ENCODE results near the gene NOL7.

NOL7 gene

DNA sequence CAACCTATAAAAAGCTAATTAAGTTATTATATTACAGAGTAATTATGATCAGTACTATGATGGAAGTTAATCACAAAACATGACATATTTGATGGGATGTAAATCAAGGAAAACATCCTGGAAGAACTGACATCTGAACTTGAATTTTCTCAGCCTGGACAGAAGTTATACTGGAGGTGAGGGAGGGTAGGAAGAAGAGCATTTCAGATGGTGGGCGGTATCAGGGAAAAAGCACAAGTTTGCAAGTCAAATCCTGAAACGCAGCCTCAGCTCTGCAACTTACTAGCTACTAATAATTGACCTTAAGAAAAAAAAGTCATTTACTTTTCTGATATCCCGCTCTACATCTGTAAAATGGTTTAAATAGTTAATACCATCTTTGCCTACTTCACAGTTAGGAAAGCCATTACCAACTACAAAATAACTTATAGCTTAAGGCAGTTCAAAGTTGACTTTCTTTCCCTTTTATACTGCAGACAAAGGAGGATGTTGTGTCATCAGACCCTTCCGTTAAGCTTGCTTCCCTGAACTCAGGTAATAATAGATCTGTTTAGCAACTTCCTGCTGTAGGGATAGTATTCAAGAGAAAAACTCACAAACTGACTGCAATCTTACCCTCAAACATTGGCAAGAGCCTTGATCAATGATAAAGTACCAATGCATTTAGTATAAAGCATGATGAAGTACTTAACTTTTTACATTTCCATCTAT, 21.0 kb downstream of the NOL7 start:
- TF ChIP-seq EGR1 (IDR thresholded peaks at IDR 0.05) (no peak), FOXM1 (IDR thresholded peaks at IDR 0.05; ENCODE audit: borderline replicate concordance, low read depth) (no peak), RAD21 (IDR thresholded peaks at IDR 0.05; ENCODE audit: low read depth) (no peak), EP300 (IDR thresholded peaks at IDR 0.05; ENCODE audit: borderline replicate concordance) (no peak)
- TF ChIP-seq, protein P1, sequence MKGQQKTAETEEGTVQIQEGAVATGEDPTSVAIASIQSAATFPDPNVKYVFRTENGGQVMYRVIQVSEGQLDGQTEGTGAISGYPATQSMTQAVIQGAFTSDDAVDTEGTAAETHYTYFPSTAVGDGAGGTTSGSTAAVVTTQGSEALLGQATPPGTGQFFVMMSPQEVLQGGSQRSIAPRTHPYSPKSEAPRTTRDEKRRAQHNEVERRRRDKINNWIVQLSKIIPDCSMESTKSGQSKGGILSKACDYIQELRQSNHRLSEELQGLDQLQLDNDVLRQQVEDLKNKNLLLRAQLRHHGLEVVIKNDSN (IDR thresholded peaks at IDR 0.05), result no peak
- TF ChIP-seq, protein P2, sequence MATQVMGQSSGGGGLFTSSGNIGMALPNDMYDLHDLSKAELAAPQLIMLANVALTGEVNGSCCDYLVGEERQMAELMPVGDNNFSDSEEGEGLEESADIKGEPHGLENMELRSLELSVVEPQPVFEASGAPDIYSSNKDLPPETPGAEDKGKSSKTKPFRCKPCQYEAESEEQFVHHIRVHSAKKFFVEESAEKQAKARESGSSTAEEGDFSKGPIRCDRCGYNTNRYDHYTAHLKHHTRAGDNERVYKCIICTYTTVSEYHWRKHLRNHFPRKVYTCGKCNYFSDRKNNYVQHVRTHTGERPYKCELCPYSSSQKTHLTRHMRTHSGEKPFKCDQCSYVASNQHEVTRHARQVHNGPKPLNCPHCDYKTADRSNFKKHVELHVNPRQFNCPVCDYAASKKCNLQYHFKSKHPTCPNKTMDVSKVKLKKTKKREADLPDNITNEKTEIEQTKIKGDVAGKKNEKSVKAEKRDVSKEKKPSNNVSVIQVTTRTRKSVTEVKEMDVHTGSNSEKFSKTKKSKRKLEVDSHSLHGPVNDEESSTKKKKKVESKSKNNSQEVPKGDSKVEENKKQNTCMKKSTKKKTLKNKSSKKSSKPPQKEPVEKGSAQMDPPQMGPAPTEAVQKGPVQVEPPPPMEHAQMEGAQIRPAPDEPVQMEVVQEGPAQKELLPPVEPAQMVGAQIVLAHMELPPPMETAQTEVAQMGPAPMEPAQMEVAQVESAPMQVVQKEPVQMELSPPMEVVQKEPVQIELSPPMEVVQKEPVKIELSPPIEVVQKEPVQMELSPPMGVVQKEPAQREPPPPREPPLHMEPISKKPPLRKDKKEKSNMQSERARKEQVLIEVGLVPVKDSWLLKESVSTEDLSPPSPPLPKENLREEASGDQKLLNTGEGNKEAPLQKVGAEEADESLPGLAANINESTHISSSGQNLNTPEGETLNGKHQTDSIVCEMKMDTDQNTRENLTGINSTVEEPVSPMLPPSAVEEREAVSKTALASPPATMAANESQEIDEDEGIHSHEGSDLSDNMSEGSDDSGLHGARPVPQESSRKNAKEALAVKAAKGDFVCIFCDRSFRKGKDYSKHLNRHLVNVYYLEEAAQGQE (IDR thresholded peaks at IDR 0.05; ENCODE audit: low read depth), result no peak

DNA sequence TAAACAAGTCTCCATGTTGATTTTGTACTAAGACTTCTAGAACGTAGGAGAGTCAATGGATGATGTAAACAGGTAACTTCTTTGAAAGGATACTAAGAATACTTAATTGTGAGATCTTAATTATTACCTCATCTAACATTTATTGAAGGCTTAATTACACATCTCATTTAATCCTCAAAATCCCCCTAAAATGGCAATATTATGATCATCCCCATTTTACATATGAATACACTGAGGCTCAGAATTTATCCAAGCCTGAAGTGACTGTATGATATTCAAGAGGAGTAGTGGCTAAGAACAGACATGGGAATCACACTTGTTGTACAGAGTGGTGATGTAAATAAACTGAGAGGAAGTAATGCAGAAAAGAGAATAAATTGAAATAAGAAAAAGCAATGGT, 22.9 kb downstream of the NOL7 start:
- TF ChIP-seq NFIC (IDR thresholded peaks at IDR 0.05), result no peak
- TF ChIP-seq, protein P2 (IDR thresholded peaks at IDR 0.05; ENCODE audit: low read depth), result no peak
- TF ChIP-seq FOXM1 (IDR thresholded peaks at IDR 0.05; ENCODE audit: borderline replicate concordance, low read depth), result no peak
- no peak for TF ChIP-seq TEAD4 (IDR thresholded peaks at IDR 0.05)
- no peak for TF ChIP-seq ZBTB7A (IDR thresholded peaks at IDR 0.05; ENCODE audit: low read depth)
- TF ChIP-seq, protein P3, sequence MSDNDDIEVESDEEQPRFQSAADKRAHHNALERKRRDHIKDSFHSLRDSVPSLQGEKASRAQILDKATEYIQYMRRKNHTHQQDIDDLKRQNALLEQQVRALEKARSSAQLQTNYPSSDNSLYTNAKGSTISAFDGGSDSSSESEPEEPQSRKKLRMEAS (IDR thresholded peaks at IDR 0.05), result no peak
- TF ChIP-seq, protein P1 (IDR thresholded peaks at IDR 0.05), result no peak
- no peak for TF ChIP-seq EGR1 (IDR thresholded peaks at IDR 0.05)
- TF ChIP-seq EP300 (IDR thresholded peaks at IDR 0.05; ENCODE audit: borderline replicate concordance), result no peak
- TF ChIP-seq CEBPB (IDR thresholded peaks at IDR 0.05), result no peak
- no peak for TF ChIP-seq YY1 (IDR thresholded peaks at IDR 0.05; ENCODE audit: low read depth)
- no peak for TF ChIP-seq CREB1 (IDR thresholded peaks at IDR 0.05; ENCODE audit: low read depth)
- no peak for TF ChIP-seq RAD21 (IDR thresholded peaks at IDR 0.05; ENCODE audit: low read depth)
- TF ChIP-seq TCF12 (IDR thresholded peaks at IDR 0.05; ENCODE audit: low read depth), result no peak

DNA sequence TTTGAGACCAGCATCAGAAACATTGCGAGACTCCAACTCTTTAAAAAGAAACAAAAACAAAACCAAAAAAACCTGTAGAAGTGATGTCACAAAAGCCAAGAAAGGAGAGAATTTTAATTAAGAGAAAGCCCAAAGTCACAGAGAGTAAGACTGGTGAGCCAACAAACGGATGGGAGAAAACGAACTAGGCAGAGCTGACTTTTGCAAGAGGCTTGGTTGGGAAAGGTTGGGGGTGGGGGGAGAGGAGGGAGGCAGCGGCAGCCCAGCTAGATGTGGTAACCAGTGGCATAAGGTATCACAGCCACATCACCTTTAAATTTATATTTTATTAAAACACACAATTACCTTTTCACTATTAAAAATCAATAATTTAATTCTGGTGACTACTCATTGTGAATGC, 23.5 kb downstream of the NOL7 start:
- TF ChIP-seq RAD21 (IDR thresholded peaks at IDR 0.05; ENCODE audit: low read depth) (no peak), TEAD4 (IDR thresholded peaks at IDR 0.05) (no peak), NFIC (IDR thresholded peaks at IDR 0.05) (no peak), CREB1 (IDR thresholded peaks at IDR 0.05; ENCODE audit: low read depth) (no peak), YY1 (IDR thresholded peaks at IDR 0.05; ENCODE audit: low read depth) (no peak), FOXM1 (IDR thresholded peaks at IDR 0.05; ENCODE audit: borderline replicate concordance, low read depth) (no peak), TAF1 (IDR thresholded peaks at IDR 0.05; ENCODE audit: low read depth) (no peak), ZBTB7A (IDR thresholded peaks at IDR 0.05; ENCODE audit: low read depth) (no peak), TCF12 (IDR thresholded peaks at IDR 0.05; ENCODE audit: low read depth) (no peak), EP300 (IDR thresholded peaks at IDR 0.05; ENCODE audit: borderline replicate concordance) (no peak), EGR1 (IDR thresholded peaks at IDR 0.05) (no peak), CEBPB (IDR thresholded peaks at IDR 0.05) (no peak)
- TF ChIP-seq, protein P2 (IDR thresholded peaks at IDR 0.05; ENCODE audit: low read depth), result no peak
- TF ChIP-seq, protein P3 (IDR thresholded peaks at IDR 0.05), result no peak
- TF ChIP-seq, protein P1 (IDR thresholded peaks at IDR 0.05), result no peak

DNA sequence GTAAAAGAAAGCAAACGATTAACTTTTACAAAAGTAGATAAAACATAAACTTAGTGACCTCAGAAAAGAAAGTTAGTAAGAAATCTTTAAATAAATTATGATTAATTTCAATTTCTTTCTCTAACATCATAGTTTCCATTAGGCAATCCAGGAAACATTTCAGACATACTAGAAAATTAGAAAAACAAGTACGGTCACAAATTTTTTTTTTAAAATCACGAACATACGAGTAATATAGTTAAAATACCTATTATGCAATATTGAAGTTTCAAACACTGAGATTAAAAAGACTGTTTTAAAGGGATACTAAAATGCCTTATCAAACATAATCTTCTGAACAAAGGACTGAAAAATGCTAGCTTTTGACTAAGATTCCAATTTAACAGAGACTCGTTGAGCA, 26.2 kb downstream of the NOL7 start:
- no peak for TF ChIP-seq CEBPB (IDR thresholded peaks at IDR 0.05)
- TF ChIP-seq, protein P2 (IDR thresholded peaks at IDR 0.05; ENCODE audit: low read depth), result no peak
- TF ChIP-seq EP300 (IDR thresholded peaks at IDR 0.05; ENCODE audit: borderline replicate concordance), result no peak
- TF ChIP-seq TCF12 (IDR thresholded peaks at IDR 0.05; ENCODE audit: low read depth), result no peak
